ENCODE measurements around the gene SYNE1. TPM values are rescaled to one million over a fixed set of nuclear protein-coding genes. Genes with fewer than 3 reads are reported as not detected.
"Not testable (repeated sequence)": the region's sequence is repeated elsewhere in the genome, so short reads cannot be mapped to it uniquely, and the experiment has no call there.

SYNE1 gene
- total RNA-seq, 4 donors from 2014 or later: 78.9 to 352 (median 113) TPM

DNA sequence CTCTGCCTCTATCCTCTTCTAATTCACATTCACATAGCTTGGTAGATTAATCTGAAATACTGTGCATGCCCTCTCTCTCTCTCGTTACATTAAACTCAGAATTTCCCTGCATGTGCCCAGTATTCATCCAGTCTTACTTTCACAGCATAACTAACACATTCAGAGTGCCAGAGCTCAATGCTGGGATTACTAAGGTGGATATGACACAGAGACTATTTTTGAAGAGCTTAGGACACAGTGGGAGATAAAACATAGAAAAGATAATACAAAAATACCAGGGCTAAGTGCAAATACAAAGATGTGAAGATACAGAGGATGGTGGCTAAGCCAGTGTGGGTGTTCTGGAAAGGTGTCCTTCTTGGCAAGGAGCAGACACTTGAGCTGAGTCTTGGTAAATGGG is 6.3 kb downstream of the SYNE1 start:
- DNase-seq (ENCODE audit: low spot score): no peak
- no peak for ATAC-seq (ENCODE audit: low FRiP score)
- TF ChIP-seq, protein P1, sequence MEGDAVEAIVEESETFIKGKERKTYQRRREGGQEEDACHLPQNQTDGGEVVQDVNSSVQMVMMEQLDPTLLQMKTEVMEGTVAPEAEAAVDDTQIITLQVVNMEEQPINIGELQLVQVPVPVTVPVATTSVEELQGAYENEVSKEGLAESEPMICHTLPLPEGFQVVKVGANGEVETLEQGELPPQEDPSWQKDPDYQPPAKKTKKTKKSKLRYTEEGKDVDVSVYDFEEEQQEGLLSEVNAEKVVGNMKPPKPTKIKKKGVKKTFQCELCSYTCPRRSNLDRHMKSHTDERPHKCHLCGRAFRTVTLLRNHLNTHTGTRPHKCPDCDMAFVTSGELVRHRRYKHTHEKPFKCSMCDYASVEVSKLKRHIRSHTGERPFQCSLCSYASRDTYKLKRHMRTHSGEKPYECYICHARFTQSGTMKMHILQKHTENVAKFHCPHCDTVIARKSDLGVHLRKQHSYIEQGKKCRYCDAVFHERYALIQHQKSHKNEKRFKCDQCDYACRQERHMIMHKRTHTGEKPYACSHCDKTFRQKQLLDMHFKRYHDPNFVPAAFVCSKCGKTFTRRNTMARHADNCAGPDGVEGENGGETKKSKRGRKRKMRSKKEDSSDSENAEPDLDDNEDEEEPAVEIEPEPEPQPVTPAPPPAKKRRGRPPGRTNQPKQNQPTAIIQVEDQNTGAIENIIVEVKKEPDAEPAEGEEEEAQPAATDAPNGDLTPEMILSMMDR (IDR thresholded peaks at IDR 0.05): no peak

DNA sequence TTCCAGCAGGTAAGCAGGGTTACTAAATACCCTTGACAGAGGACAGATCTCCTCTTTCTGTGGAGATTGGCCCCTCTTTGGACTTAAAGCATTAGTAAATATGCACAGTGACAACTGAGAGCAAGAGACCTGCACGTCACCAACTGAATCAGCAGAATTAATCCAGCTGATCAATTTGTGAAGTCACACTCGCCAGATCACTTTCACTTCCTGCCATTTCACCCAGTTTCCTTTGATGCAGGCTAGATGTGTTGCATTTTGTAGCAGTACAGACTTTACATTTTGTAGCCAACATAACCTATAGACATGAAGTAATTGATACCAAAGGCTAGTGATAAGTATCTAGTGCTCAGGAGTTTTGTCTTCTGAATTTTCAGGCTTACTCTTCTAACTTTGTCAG is 11.9 kb downstream of the SYNE1 start:
- DNase-seq (ENCODE audit: low spot score): no peak
- no peak for ATAC-seq (ENCODE audit: low FRiP score)
- TF ChIP-seq, protein P1 (IDR thresholded peaks at IDR 0.05): no peak

DNA sequence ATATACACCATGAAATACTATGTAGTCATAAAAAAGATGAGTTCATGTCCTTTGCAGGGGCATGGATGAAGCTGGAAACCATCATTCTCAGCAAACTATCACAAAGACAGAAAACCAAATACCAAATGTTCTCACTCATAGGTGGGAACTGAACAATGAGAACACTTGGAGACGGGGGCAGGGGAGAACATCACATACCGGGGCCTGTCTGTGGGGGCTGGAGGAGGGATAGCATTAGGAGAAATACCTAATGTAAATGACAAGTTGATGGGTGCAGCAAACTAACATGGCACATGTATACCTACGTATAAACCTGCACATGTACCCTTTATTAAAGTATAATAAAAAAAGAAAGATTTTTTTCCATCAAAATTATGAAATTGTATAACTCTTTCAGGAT is 22.4 kb downstream of the SYNE1 start:
- ATAC-seq (ENCODE audit: low FRiP score); DNase-seq (ENCODE audit: low spot score): not testable (repeated sequence)

DNA sequence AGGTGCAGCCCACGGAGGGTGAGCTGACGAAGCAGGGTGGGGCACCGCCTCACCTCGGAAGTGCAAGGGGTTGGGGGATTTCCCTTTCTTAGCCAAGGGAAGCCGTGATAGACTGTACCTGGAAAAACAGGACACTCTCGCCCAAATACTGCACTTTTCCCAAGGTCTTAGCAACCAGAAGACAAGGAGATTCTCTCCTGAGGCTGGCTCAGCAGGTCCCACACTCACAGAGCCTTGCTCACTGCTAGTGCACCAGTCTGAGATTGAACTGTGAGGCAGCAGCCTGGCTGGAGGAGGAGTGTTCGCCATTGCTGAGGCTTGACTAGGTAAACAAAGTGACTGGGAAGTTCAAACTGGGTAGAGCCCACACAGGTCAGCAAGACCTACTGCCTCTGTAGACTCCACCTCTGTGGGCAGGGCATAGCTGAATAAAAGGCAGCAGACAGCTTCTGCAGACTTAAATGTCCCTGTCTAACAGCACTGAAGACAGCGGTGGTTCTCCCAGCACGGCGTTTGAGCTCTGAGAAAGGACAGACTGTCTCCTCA is 28.0 kb downstream of the SYNE1 start:
- no peak for ATAC-seq (ENCODE audit: low FRiP score)
- TF ChIP-seq, protein P1 (IDR thresholded peaks at IDR 0.05): no peak

DNA sequence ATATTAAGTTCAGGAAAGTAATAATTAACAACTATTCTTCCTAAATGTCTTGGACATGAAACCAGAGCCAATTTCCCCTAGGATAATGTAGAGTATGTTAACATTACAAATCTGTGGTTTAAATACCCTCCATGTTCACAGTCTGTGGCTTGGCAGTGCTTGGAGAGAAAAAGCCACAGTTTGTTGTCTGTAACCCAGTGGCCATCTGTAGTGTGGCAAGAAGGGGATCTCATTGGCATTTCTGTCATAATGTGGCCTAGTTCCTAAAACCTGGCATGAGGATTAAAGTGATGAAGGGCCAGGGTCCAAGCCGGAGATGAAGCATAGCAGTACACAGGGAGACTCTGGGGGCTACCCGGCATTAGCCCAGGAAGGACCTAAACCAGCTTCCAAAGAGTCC is 31.2 kb downstream of the SYNE1 start:
- TF ChIP-seq, protein P1 (IDR thresholded peaks at IDR 0.05): no peak
- no peak for ATAC-seq (ENCODE audit: low FRiP score)
- DNase-seq (ENCODE audit: low spot score): no peak

More for the DNA sequence above, 28.0 kb downstream of the SYNE1 start:
- no peak for DNase-seq (ENCODE audit: low spot score)

DNA sequence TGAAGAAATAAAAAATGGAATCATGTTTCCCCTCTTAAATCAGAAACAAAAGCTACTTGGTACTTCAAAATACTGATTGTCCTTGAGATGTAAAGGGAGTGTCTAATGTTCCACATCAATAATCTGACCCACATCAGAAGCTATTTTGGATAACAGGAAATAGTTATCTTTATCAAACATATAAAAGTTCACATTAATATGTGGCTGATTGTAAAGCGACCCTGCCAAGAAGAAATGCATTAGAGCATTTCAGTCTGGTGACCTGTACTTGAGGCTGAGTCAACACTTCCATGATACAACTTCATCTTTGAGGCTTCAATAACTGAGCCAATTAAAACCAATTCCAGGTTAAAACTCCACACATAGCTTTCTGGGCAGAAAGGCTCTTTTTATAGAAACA is 31.8 kb downstream of the SYNE1 start:
- DNase-seq (ENCODE audit: low spot score) (no peak), ATAC-seq (ENCODE audit: low FRiP score) (no peak)
- TF ChIP-seq, protein P1 (IDR thresholded peaks at IDR 0.05): no peak

DNA sequence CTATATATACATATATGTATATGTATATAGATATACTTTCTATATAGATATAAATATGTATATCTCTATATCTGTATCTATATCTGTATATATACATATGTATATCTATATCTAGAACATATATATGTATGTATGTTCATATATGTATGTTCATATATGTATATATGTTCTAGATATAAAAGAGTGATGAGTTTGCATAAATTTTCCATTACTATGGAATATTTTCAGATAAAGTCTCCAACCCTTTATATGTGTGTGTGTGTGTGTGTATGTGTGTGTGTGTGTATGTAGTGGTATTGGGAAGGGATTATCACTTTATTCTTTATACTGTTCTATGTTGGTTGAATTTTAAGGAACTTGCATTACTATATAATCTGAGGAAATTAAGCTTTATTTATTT is 33.3 kb downstream of the SYNE1 start:
- TF ChIP-seq, protein P1 (IDR thresholded peaks at IDR 0.05): no peak
- DNase-seq (ENCODE audit: low spot score) (no peak), ATAC-seq (ENCODE audit: low FRiP score) (no peak)

DNA sequence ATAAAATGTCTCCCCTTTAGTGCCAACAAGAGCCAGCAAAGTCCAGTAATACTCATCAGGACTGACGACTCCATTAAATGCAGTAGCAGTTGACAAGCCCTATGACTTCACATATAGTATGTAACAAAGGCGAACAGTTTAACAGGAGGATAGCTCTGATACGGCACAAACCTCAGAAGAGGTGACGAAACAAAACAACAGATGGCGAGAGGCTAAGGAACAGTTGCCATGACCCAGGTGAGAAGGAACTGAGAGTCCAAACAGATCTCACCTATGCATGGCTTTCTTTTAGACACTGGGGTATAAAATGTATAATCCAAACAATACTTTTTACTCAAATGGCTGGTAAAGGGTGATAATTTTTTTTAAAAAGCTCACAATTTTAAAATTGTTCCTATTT is 37.1 kb downstream of the SYNE1 start:
- TF ChIP-seq, protein P1 (IDR thresholded peaks at IDR 0.05): no peak
- DNase-seq (ENCODE audit: low spot score) (no peak), ATAC-seq (ENCODE audit: low FRiP score) (no peak)
